HG02970 (cell line): Measurements from ENCODE around the gene ANKFY1.
"Not testable (repeated sequence)": the region's sequence is repeated elsewhere in the genome, so short reads cannot be mapped to it uniquely, and the experiment has no call there.

Experiments
- ATAC-seq: cut with Tn5 transposase; IDR thresholded peaks from one replicate; pipeline ENCODE4 v1.9.1; 2021; ENCODE audit warnings: mild to moderate bottlenecking, moderate library complexity, moderate number of reproducible peaks; ENCODE audit not compliant: unreplicated experiment, low FRiP score

ANKFY1 gene

GRCh38 chr17:4220655-4221054 lies 43.1 kb downstream of the ANKFY1 start:
- no peak for ATAC-seq

DNA sequence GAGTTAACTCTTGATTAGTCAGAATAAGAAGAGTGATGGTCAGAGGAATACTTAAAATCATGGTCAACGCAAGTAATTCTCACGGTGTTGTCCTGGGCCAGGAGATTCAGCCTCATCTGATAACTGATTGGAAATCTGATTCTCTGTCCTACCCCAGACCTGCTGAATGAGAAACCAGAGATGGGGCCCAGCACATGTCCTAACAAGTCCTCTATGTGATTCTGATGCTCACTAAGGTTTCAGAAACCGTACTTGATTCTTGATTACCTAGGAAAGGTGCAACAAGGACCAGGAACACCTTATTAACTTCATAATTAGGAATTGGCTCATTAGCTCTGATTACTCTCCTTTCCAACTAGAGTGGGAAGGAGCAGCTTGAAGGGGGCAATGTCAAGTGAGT lies 44.5 kb downstream of the ANKFY1 start:
- ATAC-seq, result no peak

GRCh38 chr17:4215882-4216570 lies 47.8 kb downstream of the ANKFY1 start:
- ATAC-seq, result no peak

- ATAC-seq, result no peak
These were observed 49.6 kb downstream of the ANKFY1 start for GRCh38 chr17:4214157-4214556.

DNA sequence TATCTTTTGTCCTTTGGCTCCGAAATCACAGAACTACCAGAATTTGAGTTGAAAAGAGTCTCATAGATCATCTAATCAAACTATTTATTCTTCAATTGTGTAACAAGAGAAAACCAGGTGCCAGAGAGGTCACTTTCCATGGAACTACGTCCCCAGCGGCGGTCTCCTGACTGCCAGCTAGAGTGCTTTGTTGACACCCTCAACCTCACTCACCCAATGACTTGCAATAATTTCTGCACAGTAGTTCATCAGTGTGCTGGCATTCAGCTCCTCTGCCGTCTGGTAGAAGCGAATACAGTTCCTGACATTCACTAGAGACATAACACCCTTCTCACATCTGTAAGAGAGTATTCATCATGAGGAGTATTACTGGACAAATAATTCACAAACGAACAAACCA lies 54.2 kb downstream of the ANKFY1 start:
- ATAC-seq, result no peak

DNA sequence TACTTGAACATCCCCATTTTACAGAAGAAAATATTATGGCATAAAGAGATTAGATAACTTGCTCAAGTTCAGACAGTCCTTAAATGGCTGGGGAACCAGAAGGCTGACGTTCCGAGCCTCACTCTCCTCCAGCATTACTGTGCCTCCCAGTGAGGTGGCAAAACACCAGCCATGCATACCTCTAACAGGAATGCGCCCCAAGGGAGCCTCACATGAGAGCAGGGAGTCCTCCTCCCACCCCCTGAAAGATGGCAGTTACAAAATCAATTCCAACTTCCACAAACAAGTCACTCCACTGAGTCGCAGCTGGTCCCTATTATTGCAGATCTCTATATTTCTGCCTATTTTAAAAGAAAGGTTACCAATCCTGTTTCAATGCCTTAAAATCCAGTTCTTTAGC lies 55.5 kb downstream of the ANKFY1 start:
- ATAC-seq, result no peak

DNA sequence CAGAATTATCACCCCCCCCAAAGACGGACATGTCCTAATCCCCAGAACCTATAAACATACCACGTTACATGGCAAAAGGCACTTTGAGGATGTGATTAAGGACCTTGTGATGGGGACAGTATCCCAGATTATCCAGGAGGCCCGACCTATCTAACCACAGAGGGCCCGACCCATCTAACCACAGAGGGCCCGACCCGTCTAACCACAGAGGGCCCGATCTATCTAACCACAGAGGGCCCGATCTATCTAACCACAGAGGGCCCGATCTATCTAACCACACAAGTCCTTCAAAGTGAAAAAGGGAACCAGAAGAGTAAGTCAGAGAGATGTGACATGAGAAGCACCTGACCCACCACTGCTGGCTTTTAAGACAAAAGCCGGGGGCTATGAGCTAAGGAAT lies 56.8 kb downstream of the ANKFY1 start:
- no peak for ATAC-seq

DNA sequence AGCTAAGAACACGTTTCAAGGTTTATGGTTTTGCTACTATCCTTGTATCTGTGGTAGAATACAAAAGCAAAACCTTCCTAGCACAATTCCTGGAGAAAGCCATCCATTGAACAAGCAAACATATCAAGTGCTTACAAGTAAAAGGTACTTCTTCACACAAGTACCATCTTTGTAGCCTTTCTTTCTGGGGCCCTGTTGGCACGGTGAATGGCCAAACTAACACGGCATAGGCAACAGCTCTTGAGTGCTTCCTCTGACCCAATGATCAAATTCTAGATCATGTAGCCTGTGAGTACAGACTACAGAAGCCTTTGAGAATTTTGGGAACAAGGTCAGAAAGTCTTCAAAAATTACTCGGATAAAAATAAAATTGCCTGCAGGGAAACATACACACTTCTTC lies 57.9 kb downstream of the ANKFY1 start:
- no peak for ATAC-seq

DNA sequence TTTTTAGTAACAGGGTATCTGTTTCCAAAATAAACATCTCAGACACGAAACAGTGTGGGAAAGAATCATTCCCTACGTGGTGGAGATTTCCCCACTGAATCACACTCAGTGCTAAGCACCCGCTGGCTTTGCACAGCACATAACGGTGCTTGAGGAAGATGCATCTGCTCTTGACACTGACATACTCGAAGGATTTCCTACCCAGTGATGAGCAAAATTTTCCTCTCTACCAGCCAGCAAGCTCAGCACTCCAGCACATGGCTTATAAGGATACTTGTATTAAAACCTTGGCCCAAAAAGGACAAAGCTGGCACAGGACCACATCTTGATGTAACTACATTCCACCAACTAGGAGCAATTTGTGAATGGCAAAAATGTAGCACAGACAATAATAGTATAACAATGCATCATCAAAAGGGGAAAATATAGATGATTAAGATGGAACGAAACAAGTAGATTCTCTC lies 59.0 kb downstream of the ANKFY1 start:
- no peak for ATAC-seq

DNA sequence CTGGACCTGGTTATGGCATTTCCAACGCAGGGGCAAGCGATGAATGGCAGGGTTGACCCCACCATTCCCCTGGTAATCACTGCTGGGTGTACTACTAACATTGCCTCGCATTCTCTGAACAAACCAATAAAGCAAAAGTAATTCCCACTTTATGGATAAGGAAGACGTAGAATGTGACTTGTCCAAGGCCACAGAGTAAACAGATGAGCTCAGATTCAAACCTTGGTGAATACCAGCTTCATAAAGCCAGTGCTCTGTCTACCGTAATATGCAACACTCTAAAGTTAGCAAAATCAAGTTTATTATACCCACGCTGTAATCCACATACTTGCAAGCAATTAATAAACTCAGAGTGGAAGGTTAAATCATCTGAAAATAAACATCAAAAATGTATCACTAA lies 59.6 kb downstream of the ANKFY1 start:
- ATAC-seq, result no peak

DNA sequence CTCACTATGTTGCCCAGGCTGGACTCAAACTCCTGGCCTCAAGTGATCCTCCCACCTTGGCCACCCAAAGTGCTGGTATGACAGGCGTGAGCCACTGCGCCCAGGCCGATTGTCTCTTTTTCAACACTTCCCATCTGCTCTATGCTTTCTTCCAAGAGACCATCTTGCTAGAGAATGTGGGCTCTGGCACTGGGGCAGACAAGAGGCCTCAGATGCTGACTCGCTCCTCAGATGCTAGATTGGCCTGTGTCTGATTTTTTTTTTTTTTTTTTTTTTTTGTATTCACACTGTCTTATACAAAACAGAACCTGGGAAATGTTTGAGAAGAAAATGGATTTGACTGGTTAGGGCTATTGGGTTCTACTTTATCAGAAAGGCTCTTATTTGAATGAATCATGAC lies 62.6 kb downstream of the ANKFY1 start:
- no peak for ATAC-seq

DNA sequence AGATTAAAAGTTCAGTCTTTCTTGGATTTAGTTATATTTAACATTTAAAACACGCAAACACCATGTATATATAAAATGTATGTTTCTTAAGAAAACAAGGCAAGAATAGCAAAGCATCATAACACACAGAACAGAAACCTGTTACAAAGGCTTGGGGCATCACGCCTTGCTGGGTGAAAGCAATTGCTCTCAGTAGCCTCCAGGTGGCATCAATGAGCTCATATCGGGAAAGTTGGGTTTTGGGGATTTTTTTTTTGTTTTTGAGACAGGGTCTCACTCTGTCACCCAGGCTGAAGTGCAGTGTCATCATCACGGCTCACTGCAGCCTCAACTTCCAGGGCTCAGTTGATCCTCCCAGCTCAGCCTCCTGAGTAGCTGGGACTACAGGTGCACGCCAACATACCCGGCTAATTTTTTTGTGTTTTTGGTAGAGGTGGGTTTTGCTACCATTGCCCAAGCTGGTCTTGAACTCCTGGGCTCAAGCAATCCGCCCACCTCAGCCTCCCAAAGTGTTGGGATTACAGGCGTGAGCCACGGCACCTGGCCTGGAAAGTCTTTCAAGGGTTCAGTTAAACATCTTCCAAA lies 63.9 kb downstream of the ANKFY1 start:
- ATAC-seq, result no peak

GRCh38 chr17:4198995-4199394 lies 64.8 kb downstream of the ANKFY1 start:
- ATAC-seq, result no peak

- ATAC-seq, result no peak
These were observed 68.5 kb downstream of the ANKFY1 start for GRCh38 chr17:4195306-4195705.

- no peak for ATAC-seq
These were observed 69.0 kb downstream of the ANKFY1 start for GRCh38 chr17:4194796-4195195.

DNA sequence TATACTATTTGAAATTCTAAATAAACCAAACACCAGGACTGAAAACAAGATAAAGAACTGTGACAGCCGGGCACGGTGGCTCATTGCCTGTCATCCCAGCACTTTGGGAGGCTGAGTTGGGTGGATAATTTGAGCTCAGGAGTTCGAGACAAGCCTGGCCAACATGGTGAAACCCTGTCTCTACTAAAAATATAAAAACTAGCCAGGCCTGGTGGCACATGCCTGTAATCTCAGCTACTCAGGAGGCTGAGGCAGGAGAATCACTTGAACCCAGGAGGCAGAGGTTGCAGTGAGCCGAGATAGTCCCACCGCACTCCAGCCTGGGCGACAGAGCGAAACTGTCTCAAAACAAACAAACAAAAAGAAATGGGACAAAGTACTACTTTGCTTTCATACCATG lies 73.0 kb downstream of the ANKFY1 start:
- ATAC-seq, result not testable (repeated sequence)

- ATAC-seq, result no peak
These were observed 74.5 kb downstream of the ANKFY1 start for GRCh38 chr17:4189280-4189679.

- ATAC-seq, result no peak
These were observed 75.7 kb downstream of the ANKFY1 start for GRCh38 chr17:4188076-4188475.

DNA sequence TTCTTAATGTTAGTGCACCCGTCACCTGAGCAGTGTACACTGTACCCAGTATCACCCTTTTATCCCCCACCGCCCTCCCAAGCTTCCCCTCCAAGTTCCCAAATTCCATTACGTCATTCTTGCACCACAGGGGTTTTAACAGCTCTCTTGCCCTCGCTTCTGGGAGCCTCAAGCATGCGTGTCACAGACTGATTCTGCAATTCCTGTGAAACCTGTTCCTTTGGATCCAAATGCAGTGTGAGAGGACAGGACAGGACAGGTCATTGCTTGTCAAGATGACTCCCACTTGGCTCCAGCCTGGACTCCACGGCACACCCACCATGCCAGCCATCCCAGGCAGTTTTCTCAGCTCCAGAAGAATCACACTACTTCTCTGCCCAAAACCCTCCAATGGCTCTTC lies 76.7 kb downstream of the ANKFY1 start:
- ATAC-seq, result no peak

- no peak for ATAC-seq
These were observed 77.4 kb downstream of the ANKFY1 start for GRCh38 chr17:4186357-4186881.

DNA sequence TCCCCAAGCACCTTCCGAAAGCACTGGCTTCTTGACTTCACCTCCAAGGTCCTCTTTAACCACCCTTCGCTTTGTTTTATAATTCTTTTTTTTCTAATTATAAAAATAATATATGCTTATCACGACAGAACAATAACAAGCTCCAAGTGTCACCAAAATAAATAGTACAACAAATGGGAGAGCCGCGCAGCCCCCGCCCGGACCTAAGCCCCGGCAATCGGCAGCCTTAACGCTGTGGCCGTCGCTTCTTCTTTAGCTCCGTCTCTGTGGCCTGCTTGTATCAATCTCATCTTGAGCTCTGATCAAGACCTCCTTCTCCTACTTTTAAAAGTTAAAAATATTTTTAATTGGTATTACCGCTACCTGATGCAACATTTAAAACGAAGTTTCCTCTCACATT lies 78.1 kb downstream of the ANKFY1 start:
- no peak for ATAC-seq

DNA sequence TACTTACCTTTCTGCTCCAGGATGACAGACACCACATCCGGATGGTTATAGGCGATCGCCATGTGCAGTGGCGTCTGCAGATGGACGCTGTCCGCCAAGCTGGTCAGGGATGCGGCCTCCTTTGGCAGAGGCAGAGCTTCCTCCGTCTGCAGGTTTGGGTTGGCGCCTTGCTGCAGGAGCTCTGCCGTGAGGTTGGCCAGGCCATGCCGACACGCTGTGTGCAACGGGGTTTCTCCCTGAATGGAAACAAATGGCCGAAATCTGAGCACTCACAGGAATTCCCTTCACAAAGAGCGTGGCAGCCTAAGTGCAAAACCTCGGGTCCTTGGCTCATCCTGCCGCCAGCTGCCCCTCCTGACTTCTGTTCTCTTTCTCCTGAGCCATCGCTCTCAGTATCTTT lies 79.0 kb downstream of the ANKFY1 start:
- no peak for ATAC-seq
